Muscle layer of colon (tissue), 2 donors: ENCODE data around the gene SVIL.

Experiments used
- H3K27ac ChIP-seq: one replicate; pipeline ENCODE4 v1.7.0; 2013; ENCODE audit warnings: low read depth, mild to moderate bottlenecking, low read length, moderate library complexity
- H3K27me3 ChIP-seq, 2 donors: one replicate each; pipeline ENCODE4 v1.7.0; 2013; ENCODE audit warnings: low read length in 2 of 2, mild to moderate bottlenecking in 2 of 2; ENCODE audit not compliant: insufficient read depth in 2 of 2, control insufficient read depth in 1 of 2
- H3K36me3 ChIP-seq: one replicate; pipeline ENCODE4 v1.7.0; 2013; ENCODE audit warnings: mild to moderate bottlenecking, low read length; ENCODE audit not compliant: insufficient read depth
- H3K4me1 ChIP-seq: one replicate; pipeline ENCODE4 v1.7.0; 2013; ENCODE audit warnings: mild to moderate bottlenecking, low read length; ENCODE audit not compliant: insufficient read depth
- H3K4me3 ChIP-seq, 2 donors: one replicate each; pipeline ENCODE4 v1.7.0; 2013; ENCODE audit warnings: low read length in 2 of 2, low read depth in 1 of 2, mild to moderate bottlenecking in 1 of 2, moderate library complexity in 1 of 2
- H3K9ac ChIP-seq: one replicate; pipeline ENCODE4 v1.7.0; 2013; ENCODE audit warnings: low read length
- H3K9me3 ChIP-seq: one replicate; pipeline ENCODE4 v1.7.0; 2013; ENCODE audit warnings: mild to moderate bottlenecking, low read length
- donor health status: abdominal sarcoma.
- donor health status: Adenocarcinoma of cecum.

Gene SVIL

DNA sequence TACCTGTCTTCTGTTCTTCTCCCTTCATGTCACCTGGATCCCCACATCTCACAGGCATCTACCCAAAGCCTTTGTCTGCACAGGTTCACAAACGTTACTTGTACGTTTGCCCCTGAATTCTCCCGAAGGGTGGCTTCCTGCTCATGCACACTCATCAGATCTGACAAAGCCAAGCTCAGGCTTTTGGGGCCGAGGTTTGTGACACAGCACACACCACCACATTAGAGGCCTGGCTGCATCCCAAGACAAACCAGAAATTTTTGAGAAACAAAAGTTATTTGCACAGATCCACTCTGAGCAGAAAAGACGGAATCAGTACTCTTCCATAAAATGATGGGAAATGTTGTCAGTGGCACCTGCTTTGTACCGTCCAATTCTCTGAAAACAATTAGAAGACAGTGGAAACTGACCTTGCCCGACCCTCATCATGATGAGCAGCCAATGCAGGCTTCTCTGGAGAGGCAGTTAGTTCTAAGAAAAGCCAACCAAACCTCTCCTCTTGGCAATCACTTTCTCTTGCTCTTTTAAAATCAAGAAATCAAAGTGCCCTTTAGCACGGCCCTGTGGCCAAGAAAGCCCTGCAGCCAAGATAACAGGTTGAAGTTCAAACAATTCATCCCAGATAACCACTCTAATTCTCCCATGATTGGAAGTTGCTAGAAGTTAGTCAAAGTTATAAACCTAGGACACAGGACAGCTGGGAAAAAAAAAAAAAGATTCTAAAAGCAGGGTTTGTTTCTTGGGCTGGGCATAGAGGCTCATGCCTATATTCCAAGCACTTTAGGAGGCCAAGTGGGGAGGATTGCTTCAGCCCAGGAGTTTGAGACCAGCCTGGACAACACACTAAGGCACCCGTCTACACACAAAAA is 13.6 kb upstream of the SVIL start:
- no peaks in the 10 kb centered on the region for H3K9me3 ChIP-seq
- H3K9ac ChIP-seq: peak overlapping the region; percentile 7
- peak overlapping the region; percentile 64 for H3K27ac ChIP-seq
- peaks cover 77% of the 10 kb centered on the region for H3K4me1 ChIP-seq
- H3K36me3 ChIP-seq: peaks cover 5% of the 10 kb centered on the region
- no peaks in the 10 kb centered on the region for H3K27me3 ChIP-seq
- no peak overlapping the region for H3K4me3 ChIP-seq

- Histone ChIP-seq H3K27me3 (no peaks in the 10 kb centered on the region), H3K9ac (no peak overlapping the region), H3K9me3 (no peaks in the 10 kb centered on the region), H3K27ac (peak overlapping the region; percentile 64), H3K4me1 (peaks cover 86% of the 10 kb centered on the region), H3K4me3 (no peak overlapping the region), H3K36me3 (no peaks in the 10 kb centered on the region)
These were observed 12.7 kb upstream of the SVIL start for GRCh38 chr10:29647478-29647877.

DNA sequence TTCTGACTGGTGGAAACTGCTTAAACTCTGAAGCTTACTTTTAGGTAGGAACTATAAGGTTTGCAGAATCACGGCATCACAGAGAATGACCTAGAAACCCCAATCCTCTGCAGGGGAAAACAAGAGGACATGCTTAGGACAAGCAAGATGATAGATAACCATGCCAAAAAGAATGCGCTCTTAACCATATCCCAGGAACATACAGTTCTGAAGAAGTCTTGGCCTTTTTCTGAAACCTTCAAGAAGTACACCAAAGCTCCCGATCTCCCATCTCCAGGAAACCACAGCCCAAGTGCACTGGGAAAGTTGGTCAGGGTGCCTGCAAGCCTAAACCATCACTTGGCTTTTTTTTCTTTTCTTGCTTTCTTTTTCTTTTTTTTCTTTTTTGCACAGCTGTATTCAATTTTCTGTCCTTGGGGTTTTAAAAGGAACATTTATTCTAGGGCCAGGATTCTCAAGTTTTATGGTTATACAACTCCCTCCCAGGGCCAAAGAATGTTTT is 12.2 kb upstream of the SVIL start:
- H3K4me3 ChIP-seq: no peak overlapping the region
- no peaks in the 10 kb centered on the region for H3K9me3 ChIP-seq
- peaks cover 90% of the 10 kb centered on the region for H3K4me1 ChIP-seq
- no peaks in the 10 kb centered on the region for H3K36me3 ChIP-seq
- no peaks in the 10 kb centered on the region for H3K27me3 ChIP-seq
- peak overlapping the region; percentile 64 for H3K27ac ChIP-seq
- H3K9ac ChIP-seq: no peak overlapping the region

DNA sequence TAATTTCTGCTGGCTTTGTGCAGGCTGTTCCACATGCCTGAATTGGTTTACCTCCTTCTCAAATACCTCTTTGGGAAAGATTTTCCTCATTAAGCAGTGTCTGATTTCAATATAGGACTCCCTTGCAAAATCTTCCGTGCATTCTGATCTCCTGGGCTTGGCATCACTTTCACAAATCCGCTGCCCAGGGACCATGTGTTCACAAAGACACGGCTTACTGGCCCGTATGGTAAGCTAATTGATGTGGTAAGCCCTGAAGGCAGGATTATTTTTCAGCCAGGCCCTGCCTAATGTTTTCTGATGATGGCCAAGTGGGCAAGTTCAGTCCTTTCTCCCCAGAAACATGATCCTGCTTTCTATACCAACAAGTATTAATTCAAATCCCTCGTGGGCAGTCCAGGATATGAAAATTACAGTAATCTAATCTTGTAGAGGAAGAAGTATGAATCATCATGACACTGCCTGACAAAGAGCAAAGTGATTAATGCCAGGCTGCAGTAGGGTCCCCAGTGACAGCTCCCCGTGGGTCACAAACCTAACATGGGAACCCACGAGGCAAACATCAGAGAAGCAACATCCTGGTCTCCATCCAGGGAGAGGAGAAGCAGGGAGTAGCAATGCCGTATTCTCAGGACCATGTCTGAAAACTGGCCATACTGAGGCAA is 11.6 kb upstream of the SVIL start:
- no peak overlapping the region for H3K9ac ChIP-seq
- H3K27me3 ChIP-seq: no peaks in the 10 kb centered on the region
- H3K4me1 ChIP-seq: peaks cover 92% of the 10 kb centered on the region
- H3K9me3 ChIP-seq: no peaks in the 10 kb centered on the region
- H3K4me3 ChIP-seq: no peak overlapping the region
- no peaks in the 10 kb centered on the region for H3K36me3 ChIP-seq
- H3K27ac ChIP-seq: peak overlapping the region; percentile 64

DNA sequence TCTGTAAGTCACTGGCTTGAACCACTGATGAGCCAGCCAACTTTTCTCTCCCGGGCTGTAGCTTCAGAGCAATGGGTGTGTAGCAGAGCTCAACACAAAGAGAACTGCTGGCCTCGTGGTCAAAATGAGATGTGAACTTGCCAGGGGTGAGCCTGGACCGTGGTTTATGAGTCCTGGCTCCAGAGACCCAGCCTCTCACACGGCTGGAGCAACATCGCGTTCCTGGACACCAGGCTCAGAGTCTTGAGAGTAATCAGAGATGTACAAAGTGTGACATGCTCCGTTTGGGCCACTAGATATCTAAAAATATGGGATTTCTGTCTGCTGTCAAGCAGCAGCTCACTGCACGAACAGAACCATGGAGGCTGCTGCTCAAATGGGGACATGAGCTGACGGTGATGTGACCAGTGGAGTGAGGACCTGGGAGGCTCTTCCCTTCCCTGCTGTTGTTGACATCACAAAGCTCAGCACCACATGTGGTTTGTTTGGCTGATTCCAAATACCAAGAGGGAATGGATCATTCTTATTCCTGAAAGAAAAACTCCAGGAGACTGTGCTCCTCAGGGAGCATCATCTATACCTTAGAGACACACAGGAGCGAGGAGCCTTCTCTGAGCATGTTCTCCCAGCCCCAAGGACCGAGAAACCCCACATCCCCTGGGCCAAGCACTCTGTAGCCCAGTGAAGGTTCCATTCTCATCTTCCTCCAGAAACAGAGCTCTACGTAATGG is 9.2 kb upstream of the SVIL start:
- H3K27me3 ChIP-seq: no peaks in the 10 kb centered on the region
- H3K9ac ChIP-seq: peak overlapping the region; percentile 26
- H3K9me3 ChIP-seq: no peaks in the 10 kb centered on the region
- no peaks in the 10 kb centered on the region for H3K36me3 ChIP-seq
- H3K27ac ChIP-seq: peak overlapping the region; percentile 17
- H3K4me1 ChIP-seq: peaks cover 74% of the 10 kb centered on the region
- peak overlapping the region in 1 of 2 donors; percentile 33 for H3K4me3 ChIP-seq

DNA sequence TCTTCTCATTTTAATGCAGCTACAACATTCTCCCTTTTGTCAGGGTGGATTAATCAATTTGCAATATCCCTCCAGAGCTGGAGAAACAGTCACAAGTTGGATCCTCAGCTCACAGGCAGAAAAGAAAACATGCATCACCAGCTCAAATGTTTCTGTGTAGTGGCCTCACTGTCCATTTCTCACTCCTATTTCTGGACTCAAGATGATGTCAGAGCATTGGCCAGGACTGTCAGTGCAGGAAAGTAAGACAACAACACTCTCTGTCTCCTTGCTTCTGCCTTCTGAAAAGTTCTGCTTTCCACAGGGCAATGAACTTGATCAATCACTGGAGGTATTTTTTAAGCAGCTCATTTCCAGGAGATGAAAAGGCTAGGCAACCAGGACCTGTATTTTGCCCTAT is 8.2 kb upstream of the SVIL start:
- Histone ChIP-seq H3K4me3 (no peak overlapping the region), H3K36me3 (peaks cover 1% of the 10 kb centered on the region), H3K9ac (peak overlapping the region; percentile 26), H3K4me1 (peaks cover 64% of the 10 kb centered on the region), H3K27ac (peak overlapping the region; percentile 17), H3K27me3 (no peaks in the 10 kb centered on the region), H3K9me3 (no peaks in the 10 kb centered on the region)

DNA sequence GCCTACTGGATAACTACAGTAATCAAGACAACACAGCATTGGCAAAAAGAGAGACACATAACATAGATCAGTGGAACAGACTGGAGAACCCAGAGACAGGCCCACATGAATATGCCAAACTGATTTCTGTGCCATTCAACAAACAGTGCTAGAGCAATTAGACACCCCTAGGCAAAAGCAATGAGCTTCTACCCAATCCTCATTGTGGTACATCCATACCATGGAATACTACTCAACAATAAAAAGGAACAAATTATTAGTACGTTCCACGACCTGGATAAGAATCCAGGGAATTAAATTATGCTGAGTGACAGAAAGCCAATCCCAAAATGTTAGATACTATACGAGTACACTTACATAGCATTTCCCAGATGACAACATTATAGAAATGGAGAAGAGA is 2.8 kb upstream of the SVIL start:
- no peaks in the 10 kb centered on the region for H3K27me3 ChIP-seq

GRCh38 chr10:29636178-29636577 is 1.4 kb upstream of the SVIL start:
- H3K27me3 ChIP-seq: no peaks in the 10 kb centered on the region

More for the DNA sequence above, 2.8 kb upstream of the SVIL start:
- Histone ChIP-seq H3K27ac (no peak overlapping the region), H3K9me3 (no peaks in the 10 kb centered on the region), H3K9ac (no peak overlapping the region), H3K36me3 (peaks cover 14% of the 10 kb centered on the region), H3K4me3 (no peak overlapping the region), H3K4me1 (peaks cover 38% of the 10 kb centered on the region)

DNA sequence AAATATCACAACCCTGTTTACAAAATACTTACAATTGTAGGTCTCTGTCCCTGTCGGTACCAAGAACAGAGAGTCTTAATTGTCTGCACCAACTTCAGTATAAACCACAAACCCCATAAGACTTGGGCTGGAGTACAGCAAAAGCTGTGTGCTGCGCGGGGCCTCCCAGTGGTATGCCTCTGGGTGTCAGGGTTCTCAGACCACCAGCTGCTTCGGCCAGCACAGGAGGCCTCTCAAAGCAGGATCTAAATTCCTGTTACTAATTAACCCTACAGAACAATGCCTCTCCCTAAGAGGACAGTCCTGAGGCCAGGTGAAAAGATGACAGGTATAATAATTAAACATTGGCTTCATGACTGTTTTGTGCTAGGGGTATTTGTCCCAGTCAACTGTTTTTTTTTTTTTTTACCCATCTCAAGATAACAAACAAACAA is 957 bp upstream of the SVIL start:
- Histone ChIP-seq H3K4me3 (peak overlapping the region in 1 of 2 donors; percentile 9), H3K27me3 (no peaks in the 10 kb centered on the region), H3K4me1 (peaks cover 34% of the 10 kb centered on the region), H3K27ac (peak overlapping the region; percentile 92), H3K9me3 (no peaks in the 10 kb centered on the region), H3K9ac (peak overlapping the region; percentile 89), H3K36me3 (peaks cover 14% of the 10 kb centered on the region)

More at GRCh38 chr10:29636178-29636577, 1.4 kb upstream of the SVIL start:
- Histone ChIP-seq H3K9me3 (no peaks in the 10 kb centered on the region), H3K4me1 (peaks cover 29% of the 10 kb centered on the region), H3K9ac (peak overlapping the region; percentile 89), H3K4me3 (peak overlapping the region in 1 of 2 donors; percentile 9), H3K27ac (peak overlapping the region; percentile 92), H3K36me3 (peaks cover 14% of the 10 kb centered on the region)

GRCh38 chr10:29634105-29634504 is 666 bp downstream of the SVIL start:
- no peaks in the 10 kb centered on the region for H3K9me3 ChIP-seq
- peak overlapping the region in 1 of 2 donors; percentile 61 for H3K4me3 ChIP-seq
- peak overlapping the region; percentile 92 for H3K27ac ChIP-seq
- peaks cover 50% of the 10 kb centered on the region for H3K4me1 ChIP-seq
- H3K36me3 ChIP-seq: peaks cover 14% of the 10 kb centered on the region
- H3K27me3 ChIP-seq: no peaks in the 10 kb centered on the region
- H3K9ac ChIP-seq: peak overlapping the region; percentile 89

DNA sequence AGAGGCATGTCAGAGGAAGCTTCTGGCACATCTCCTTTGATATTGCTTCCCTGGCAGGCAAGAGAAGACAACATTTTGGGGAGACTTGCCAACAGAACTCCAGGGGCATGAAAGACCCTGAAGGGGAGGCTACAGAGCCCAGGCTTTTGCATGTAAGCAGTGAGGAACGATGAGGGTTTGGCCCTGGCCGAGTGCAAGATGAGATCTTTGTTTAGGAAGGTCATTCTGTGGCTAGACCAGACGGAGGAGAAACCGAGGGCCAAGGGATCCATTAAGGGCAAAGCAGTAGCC is 3.8 kb downstream of the SVIL start:
- H3K36me3 ChIP-seq: no peaks in the 10 kb centered on the region
- H3K27me3 ChIP-seq: no peaks in the 10 kb centered on the region
- H3K4me3 ChIP-seq: peak overlapping the region in 1 of 2 donors; percentile 32
- peak overlapping the region; percentile 58 for H3K9ac ChIP-seq
- H3K27ac ChIP-seq: peak overlapping the region; percentile 77
- H3K4me1 ChIP-seq: peaks cover 58% of the 10 kb centered on the region
- no peaks in the 10 kb centered on the region for H3K9me3 ChIP-seq
